NCI-H345 treated with DMSO at 0.1 percent for 48 hours (cell line): Measurements from ENCODE around the gene DNASE1L2.
"Not testable (repeated sequence)": the region's sequence is repeated elsewhere in the genome, so short reads cannot be mapped to it uniquely, and the experiment has no call there.

Source experiments
- DNase-seq: peaks from one replicate; lab custom pipeline; 2025; ENCODE audit not compliant: unreplicated experiment; lab: John Stamatoyannopoulos, UW

Gene DNASE1L2

DNA sequence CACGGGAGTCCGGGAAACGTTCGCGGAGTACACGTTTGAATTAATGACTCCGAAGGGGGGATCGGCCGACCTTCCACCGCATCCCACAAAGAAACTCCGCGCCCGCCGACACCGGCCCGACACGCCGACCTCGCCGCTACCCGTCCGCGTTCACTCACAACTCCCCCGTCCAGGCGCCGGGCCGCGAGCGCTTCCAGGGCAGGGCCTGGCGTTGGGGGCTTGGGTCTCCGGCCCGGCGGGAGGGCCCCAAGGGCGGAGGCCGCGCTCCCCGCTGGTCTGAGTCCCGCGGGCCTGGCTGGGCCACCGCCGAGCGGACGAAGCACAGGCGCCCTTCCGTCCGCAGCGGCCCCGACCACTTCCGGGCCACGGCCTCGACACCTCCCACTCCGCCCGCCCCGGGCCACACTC is 31.3 kb downstream of the DNASE1L2 start:
- not testable (repeated sequence) for DNase-seq

DNA sequence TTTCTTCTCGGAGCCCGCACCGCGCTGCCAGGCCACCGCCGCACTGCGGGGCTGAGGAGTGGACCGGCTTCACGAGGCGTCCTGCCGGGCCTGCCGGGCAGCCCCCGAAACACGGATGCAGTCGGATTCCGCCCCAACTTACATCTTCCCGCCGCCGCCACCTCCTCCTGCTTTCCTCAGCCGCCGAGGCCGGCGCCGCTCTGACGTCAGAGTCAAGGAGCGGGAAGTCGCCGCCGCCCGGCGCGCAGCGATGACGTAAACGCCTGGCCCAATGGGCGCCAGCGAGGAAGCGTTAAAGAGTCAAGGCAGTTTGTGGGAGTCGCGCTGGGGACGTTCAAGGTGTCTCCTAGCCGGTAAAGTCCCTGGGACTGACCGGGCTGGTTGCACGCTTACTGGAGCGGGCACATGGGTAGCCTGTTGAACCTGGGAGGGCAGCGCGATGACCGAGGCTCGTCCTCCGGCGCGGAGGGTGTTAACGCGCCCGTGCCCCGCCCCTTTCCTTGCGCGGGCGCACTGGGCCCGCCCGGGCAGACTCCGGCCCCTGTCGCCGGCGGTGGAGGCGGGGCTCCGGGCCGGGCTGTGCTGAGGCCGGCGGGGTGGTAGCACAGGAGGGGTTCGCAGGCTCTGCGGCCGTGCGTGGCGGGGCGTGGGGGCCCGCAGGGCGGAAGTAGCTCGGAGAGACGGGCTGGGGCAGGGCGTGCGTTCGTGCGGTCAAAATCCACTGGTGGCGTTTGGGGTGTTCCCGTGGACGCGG is 31.8 kb downstream of the DNASE1L2 start, which contains the start of gene RNPS1:
RNPS1 (minus strand) TSS at position 214 of the 754 bp plus-strand sequence. CDS start 3,483 bp downstream, outside the sequence.
- DNase-seq: peak; percentile 95

GRCh38 chr16:2270070-2270462 is 33.8 kb downstream of the DNASE1L2 start:
- no peak for DNase-seq

GRCh38 chr16:2270588-2271470 is 34.6 kb downstream of the DNASE1L2 start:
- no peak for DNase-seq

- DNase-seq: no peak
Measured at GRCh38 chr16:2271848-2272461, 35.7 kb downstream of the DNASE1L2 start.

DNA sequence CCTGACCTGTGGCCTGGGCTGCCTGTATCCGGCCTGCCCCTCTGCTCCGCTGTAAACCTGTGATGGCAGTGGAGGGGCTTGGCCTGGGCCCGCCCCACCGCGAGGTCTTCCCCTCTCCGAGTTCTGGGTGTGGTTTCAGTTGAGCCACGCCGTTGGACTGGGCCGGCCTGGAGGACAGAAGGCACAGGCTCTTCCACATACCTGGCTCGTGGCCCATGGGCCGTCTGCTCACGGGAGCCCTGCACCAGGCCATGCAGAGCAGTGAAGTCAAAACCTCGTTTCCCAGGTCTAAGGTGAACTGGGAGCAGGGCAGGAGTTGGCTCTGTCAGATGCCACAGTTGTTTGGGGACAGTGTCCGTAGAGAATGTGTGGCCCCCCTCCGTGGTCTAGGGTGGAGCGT is 37.2 kb downstream of the DNASE1L2 start:
- DNase-seq: no peak

DNA sequence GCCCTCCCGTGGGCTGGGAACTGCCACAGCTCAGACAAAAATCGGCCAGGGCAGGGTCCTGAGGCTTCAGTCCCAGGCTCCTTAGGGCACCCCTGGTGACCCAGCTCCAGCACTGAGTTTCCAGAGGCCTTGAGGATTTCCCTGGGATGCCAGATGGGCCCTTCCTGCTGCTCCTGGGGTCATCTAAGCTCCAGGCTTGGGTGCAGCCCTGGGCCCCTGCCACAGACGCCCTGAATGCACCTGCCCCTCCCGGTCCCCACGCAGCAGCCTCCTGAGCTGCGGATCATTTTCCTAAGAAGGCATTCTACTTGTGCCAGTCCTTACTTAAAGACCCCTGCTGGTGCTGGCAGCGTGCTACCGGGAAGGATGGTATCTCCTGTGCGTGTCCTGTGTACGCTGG is 37.7 kb downstream of the DNASE1L2 start:
- no peak for DNase-seq

- DNase-seq: no peak
Measured at GRCh38 chr16:2275476-2276367, 39.5 kb downstream of the DNASE1L2 start.

GRCh38 chr16:2276368-2277195 is 40.3 kb downstream of the DNASE1L2 start:
- DNase-seq: no peak

GRCh38 chr16:2277466-2278271 is 41.4 kb downstream of the DNASE1L2 start:
- no peak for DNase-seq

DNA sequence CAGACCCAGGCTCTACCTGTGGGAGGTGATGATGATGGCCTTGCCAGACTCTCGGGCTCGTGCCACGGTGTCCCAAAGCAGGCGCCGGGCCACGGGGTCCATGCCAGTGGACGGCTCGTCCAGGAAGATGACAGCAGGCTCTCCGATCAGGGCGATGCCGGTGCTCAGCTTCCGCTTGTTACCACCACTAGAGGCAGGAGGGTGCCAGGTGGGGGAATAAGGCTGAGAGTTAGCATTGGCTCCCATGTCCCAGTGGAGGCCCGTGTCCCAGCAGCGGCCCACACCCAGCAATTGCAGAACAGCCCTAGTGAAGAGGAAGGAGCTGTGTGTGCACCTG is 42.0 kb downstream of the DNASE1L2 start:
- DNase-seq: no peak

DNA sequence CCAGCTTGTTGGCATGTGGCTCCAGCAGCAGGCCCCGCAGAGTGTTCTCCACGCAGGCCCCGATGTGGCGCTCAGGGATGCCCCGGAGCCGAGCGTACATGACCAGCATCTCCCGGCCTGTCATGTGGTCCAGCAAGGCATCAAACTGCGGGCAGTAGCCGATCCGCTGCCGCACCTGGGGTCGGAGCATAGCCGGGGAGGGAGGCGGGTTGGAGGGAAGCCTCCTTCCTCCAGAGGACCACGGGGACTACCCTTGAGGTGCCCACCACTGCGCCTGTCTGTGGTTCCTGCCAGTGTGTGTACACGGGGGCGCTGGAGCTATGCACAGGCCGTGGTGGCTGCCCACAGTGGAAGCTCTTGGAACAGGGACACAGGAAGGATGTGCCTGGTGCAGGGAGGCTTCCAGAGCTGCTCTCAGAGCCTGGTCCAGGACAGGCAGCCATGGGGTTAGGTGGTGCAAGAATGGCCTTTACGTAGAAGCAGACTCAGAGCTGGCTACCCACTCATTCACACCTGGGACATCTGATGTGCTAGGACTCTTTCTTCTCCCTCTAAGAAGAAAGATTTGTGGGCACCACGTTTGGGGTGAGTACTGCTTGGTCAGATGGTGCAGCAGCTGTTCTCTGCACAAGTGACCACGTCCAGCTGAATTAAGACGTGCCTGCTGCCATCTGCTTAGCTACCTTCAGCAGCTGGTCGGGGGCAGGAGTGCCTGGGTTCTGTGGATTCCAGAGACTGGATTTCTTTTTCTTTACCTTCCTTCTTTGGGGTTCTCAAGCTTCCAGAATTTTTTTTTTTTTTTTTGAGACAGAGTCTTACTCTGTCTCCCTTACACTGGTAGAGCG is 42.9 kb downstream of the DNASE1L2 start:
- DNase-seq: no peak

- no peak for DNase-seq
Measured at GRCh38 chr16:2280461-2280860, 44.2 kb downstream of the DNASE1L2 start.

DNA sequence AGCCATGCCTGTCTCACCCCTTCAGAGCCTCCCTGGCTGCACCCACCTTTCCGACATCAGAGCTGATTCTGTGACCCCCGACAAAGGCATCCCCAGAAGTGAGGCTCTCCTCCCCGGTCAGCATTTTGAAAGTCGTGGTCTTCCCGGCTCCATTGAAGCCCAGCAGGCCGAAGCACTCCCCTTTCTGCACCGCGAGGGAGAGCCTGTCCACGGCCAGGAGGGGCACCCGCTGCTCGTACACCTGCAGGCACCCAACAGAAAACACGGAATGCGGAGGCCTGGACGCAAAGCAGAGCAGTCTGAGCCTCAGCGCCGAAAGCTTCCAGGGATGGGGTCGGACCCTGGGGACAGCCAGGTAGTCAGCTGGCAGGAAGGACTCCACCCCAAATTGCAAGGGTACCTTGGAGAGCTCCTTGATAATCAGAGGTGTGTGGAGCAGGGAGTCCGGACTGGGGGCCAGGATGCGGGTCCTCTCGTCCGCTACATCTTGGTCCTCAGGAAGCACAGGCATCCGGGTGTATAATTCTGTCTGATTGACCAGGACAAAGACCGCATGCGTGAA is 44.8 kb downstream of the DNASE1L2 start:
- DNase-seq: no peak

GRCh38 chr16:2282262-2282661 is 46.0 kb downstream of the DNASE1L2 start:
- no peak for DNase-seq

DNA sequence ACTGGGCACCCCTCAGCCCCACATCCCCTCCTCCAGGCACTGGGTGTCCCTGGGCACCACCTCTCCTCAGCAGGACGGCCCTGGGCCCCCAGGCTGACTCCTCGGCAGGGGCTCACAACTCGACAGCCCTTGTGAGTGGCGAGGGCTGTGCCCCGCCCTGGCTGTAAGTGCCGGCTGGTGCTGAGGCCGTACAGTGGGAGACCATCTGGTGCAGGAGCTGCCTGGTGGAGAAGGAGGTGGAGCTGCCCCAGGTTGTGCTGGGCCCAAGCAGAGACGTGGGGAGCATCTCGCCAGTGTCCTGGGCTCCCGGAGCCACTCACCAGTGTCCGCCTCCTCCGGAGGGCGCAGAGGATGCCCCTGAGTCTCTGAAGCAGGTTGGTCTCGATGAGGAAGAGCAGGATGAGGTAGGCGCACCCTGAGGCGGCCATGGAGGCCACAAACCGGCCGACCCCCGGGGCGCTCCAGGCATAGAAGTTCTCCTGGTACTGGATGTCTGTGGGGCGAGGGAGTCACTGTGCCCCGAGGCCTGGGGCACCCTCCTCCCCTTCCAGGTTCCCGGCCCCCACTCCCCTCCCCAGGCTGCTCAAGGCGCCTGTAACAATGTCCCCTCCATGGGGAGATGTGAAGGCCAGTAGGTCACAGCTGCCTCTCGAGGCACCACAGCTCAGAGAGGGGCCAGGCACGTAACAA is 46.8 kb downstream of the DNASE1L2 start:
- no peak for DNase-seq
